HTR-8/SVneo (cell line): Measurements from ENCODE around the gene MYT1.

ENCODE experiments used
- DNase-seq: peaks from one replicate; pipeline ENCODE4 v3.0.0; 2011; ENCODE audit warnings: low spot score, mixed read lengths; ENCODE audit not compliant: insufficient read length
- FAIRE-seq: peaks from 2 replicates; lab custom pipeline; 2011; peaks lifted over from hg19 to GRCh38; lab: Jason Lieb, UNC

Gene MYT1

DNA sequence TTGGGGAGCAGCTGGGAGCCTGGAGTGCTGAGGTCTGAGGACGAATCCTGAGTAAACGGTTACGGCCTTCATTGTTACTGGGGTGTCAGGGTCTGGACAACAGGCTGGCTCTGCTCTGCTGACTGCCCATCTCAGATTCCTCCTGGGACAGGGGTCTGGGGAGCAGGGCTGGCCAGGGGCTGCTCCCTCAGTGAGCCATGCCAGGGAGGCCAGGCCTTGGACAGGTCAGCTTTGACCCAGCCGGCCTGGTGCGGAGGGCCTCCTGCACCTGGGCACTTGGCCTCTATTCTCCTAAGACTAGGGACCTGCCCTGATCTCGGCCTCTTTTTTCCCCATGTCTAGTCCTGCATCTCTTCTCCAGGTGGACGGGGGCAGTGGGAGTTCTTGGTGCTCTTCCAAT lies 44.9 kb downstream of the MYT1 start:
- FAIRE-seq (peak; percentile 33), DNase-seq (no peak)

DNA sequence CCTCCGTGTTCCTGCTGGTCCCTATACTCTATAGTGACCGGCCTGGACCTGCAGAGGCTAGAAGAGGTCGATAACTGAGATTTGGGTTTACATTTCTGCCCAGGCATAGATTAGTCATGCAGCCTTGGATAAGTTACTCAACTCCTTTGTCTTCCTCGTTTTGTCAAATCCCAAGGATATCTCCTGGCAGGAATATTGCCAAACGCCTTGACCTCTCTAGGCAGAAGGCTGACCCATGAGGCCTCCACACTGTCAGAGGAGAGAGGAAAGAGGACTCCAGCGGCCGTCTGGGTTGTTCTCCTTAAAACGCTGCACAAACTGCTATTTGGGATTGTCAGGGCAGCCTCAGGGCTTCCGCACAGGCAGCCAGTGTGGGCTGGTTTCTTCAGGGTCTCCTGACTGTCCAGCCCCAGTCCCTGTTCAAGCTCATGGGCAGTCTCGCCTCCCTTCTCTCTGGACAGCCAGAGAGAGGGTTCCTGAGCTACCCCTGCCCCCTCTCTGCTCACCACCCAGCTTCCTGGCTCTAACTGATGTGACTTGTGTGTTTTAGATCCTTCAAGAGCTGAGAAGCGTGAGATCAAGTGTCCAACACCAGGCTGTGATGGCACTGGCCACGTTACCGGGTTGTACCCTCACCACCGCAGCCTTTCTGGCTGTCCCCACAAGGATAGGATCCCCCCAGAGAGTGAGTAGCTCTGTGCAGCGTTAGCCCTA lies 46.6 kb downstream of the MYT1 start:
- DNase-seq (no peak), FAIRE-seq (peak; percentile 84)

DNA sequence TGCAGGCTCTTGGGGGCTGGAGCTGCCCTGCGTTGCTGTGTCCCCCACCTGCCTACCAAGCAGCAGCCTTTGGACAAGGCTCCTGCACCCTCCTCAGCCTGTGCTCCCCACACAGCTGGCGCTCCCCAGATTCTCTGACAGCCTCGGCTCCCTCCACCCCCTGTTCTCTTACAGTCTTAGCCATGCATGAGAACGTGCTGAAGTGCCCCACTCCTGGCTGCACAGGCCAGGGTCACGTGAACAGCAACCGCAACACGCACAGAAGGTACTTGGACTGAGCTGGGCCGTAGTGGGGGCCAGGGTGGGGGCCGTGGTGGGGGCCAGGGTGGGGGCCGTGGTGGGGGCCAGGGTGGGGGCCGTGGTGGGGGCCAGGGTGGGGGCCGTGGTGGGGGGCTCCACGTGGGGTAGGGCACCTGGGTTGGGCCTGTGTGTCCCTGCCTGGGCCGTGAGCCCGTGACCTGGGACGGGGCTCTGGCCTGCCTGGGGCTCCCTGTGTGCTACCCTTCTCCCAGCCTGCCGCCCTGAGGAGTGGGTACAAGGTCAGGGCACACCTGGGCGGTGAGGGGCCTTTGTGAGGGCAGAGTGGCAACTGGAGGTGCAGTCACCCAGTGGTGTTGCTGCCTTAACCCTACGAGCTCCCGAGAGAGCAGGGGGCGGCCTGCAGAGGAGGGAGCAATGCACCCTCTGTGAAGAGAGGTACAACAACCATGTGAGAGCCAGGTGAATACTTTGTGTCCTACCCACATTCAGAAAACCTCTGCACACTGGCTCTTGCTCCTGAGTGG lies 47.8 kb downstream of the MYT1 start:
- FAIRE-seq, result no peak

DNA sequence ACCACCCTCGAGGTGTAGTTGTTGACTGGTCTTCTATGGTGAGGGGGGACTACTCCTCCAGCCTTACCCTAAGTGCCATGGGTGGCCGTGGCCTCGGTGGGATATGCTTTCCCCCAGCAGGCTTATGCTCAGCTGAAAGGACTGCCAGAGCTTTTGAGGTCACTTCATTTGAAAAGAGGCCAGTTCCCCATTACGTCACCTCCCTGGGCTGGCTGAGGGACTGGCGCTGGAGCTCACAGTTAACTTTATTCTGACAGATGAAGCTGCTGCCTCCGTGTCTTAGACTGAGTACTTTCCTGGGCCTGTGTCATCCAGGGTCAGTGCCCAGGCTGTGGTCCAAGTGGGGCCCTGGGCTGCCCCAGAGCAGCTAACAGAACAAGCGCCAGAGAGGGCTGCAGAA lies 48.5 kb downstream of the MYT1 start:
- DNase-seq (no peak), FAIRE-seq (peak; percentile 13)

More for the DNA sequence above, 47.8 kb downstream of the MYT1 start:
- no peak for DNase-seq

DNA sequence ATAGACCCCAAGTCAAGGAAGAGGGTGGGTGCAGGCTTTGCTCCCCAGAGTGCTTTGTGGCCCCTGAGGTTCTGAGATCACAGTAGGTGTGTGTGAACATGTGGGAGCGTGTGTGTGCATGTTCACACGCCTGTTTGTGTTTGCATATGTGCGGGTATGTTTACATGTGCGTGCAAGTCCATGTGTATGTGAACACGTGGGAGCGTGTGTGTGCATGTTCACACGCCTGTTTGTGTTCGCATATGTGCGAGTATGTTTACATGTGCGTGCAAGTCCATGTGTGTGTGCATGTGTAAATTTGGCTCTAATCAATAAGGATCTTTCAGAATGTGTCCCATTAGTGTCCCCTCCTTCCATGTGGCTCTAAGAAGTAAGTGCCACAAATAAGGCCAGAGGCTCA lies 49.9 kb downstream of the MYT1 start:
- FAIRE-seq (peak; percentile 98), DNase-seq (no peak)

DNA sequence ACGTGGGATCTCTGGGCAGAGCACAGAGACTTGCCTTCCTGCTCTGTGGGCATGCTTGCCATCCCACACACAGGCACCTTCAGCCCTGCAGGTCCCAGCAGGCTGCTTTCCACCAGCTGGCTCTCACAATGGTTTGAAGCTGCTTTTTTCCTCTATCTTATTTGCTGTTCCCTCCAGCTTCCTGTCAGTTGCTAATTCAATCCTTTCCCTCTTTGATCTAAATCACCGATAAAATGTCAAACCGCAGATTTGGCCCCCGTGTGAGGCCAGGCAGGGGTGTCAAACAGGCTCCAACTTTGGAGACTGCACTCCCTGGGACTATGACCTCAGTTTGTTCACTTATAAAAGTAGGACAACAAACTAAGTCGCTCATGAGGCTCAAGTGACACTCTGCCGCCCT lies 50.7 kb downstream of the MYT1 start:
- FAIRE-seq, result no peak
- no peak for DNase-seq

DNA sequence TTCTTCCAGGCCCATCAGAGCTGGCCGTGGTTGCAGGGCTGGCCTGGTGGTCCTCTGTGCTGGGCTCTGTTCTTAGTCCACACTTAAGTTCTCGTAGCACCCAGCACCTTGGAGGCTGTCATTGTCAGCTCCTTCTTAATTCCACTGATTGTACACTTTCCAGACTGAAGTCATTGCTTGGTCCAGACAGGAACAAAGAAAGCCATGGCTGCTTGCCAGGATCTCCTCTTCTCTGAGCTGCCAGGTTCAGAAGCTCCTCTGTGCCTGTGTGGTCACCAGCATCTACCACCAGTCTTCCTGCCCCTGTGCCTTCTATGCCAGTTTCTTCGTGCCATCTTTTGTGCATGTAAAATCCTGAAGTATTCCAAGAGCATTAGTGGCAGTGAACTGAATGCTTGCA lies 51.8 kb downstream of the MYT1 start:
- DNase-seq (no peak), FAIRE-seq (no peak)

DNA sequence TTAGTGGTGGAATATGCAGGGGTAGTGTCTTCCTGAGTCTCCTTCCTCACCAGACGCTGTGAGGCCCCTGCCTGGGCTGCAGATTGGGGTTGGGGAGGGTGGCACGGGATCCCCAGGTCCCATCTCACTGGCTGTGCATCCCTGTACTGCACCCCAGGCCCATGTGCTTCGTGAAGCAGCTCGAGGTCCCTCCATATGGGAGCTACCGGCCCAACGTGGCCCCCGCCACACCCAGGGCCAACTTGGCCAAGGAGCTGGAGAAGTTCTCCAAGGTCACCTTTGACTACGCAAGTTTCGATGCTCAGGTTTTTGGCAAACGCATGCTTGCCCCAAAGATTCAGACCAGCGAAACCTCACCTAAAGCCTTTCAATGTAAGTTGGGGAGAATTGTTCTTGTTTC lies 52.7 kb downstream of the MYT1 start:
- FAIRE-seq (no peak), DNase-seq (no peak)

DNA sequence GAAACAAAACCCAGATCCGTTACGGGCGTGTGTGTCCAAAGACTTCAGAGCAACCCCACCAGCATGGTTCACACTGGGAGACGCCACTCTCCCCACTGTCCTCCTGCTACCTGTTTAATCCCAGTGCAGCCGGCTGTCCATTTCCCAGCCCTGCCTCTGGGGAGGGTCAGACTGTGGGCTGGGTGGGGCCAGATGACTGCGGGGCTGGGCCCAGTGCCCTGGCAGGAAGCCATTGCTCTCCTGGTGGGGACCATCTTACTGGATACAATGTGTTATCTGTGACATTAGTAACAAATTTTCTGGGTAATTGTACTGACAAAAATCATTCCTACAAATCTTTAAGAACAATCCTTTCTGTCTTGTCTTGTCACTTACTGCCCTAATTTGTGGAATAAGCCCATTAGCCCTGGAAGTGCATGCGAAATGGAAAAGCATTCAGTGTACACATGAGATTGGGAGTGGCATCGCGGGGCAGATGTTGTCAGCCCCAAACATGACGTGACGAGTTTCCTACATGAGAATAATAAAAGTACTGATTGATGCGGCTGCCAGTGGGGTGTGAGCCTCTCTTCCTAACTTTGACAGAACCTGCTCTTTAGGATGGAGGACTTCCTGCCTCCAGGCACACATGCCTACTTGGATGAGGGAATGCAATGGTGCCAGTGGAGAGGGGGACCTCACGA lies 53.4 kb downstream of the MYT1 start:
- FAIRE-seq (no peak), DNase-seq (no peak)

DNA sequence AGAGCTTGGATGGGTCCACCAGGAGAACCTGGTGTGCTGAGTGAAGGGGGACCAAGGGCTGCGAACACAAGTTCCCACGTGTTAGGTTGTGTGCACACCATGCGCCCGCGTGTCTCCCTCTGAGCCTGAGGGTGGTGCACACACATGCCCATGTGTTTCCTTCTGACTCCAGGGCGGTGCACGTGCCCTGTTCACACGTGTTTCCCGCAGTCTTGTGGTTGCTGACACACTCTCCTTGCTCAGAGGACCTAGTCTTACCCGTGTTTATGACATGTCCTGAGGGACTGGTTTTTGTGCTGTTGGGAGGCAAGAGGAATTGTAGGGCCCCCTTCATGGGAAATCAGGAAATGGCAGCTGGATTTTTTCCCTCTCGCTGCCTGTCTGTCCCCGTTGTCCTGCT lies 55.0 kb downstream of the MYT1 start:
- FAIRE-seq (peak; percentile 55), DNase-seq (no peak)

DNA sequence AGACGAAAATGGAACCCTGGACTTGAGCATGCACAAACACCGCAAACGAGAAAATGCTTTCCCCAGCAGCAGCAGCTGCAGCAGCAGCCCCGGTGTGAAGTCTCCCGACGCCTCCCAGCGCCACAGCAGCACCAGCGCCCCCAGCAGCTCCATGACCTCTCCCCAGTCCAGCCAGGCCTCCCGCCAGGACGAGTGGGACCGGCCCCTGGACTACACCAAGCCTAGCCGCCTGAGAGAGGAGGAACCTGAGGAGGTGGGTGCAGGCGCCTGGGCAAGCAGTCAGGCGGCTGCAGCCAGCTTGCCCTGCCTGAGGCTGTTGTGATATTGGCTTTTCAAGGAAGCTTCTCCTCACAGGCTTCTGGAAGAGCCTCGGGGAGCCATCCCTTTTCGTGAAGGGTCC lies 55.5 kb downstream of the MYT1 start:
- DNase-seq (no peak), FAIRE-seq (peak; percentile 28)

DNA sequence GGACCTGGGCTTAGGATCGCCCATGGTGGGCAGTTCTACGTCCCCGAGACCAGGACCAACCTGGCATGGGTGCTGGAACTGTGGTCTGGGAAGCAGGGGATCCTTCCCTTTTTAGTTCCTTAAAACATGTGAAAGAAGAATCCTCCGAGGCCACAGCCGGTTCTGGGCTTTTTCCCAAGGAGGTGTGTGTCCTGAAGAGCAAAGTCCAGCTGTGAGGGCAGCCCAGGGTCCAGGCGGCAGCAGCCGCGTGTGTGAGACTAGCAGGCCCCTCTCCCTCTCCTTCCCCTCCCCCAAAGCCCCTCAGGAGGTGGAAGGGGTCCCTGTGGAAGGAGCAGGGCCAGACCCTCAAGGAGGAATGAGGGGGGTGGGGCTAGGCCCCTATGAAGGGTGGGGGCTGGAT lies 56.2 kb downstream of the MYT1 start:
- DNase-seq (no peak), FAIRE-seq (no peak)

DNA sequence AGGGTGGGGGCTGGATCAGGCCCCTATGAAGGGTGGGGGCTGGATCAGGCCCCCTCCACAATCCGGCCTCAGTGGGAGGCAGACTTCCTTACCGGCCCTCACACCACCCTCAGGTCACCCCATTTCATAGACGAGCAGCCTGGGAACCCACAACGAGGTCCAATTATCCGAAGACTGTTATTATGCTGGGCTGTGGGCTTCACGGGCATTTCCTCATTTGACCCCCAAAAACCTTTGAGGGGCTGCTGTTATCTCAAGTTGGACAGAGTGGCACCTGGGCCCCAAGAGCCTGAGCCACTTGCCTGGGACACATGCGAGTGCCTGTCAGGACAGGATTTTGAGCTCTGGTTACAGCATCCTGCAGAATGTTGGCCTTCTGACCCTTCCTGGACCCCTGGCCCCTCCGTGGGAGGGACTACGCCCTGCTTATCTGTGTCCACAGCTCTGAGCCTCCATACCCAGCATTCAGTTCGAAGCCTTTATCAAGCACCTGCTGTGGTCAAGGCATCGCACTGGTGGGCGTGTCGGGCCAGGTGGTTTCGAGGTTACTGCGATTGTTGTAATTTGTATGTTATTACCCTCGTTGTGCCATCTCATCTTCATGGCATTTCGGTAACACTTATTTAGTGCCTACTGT lies 56.8 kb downstream of the MYT1 start:
- peak; percentile 90 for FAIRE-seq
- no peak for DNase-seq

DNA sequence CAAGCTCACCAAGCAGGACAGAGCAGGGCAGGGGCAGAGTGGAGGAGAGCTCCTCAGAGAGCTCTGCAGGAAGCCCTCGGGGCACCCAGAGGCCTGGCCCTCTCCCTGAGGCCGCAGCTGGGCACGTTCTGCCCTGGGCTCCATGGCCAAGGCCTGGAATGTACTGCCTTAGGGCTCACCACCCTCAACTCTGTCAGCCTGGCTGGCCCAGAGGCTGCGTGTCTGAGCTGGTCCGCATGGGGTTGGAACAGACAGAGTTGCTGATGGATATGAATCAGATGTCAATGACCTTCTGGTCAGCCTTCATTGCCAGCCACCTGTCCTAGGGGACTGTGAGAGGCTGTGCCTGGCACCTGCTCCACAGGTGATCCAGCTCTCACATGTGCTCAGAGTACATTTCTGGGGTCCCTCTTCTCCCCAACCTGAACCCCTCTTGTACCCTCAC lies 58.1 kb downstream of the MYT1 start:
- DNase-seq (peak; percentile 87), FAIRE-seq (peak; percentile 98)

DNA sequence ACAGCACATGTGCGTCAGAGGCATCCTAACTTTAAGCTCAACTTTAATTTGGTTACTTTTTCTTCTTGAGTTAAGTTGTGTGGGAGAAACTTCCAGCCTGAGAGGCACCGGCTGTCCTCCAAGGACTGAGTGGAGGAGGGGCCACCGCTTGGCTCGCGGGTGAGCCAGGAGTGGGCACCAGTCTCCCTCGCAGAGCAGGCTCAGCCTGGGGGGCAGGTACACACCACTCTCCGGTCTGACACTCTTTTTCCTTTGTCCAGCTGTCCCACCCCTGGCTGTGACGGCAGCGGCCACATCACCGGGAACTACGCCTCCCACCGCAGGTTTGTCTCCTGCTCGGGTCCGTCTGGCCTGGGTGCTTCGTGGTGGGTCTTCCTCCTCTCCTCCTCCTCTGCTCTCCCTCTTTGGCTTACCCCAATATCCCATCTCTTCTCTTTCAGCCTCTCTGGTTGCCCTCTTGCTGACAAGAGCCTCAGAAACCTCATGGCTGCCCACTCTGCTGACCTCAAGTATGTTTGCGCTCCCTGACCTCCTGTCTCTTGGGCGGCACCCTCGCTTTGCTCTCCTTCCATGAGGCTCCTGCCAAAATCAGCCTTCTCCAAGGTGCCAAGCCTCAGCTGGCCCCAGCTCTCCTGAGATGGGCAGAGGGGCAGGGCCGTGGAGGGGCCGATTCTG lies 58.7 kb downstream of the MYT1 start:
- DNase-seq (no peak), FAIRE-seq (peak; percentile 16)

DNA sequence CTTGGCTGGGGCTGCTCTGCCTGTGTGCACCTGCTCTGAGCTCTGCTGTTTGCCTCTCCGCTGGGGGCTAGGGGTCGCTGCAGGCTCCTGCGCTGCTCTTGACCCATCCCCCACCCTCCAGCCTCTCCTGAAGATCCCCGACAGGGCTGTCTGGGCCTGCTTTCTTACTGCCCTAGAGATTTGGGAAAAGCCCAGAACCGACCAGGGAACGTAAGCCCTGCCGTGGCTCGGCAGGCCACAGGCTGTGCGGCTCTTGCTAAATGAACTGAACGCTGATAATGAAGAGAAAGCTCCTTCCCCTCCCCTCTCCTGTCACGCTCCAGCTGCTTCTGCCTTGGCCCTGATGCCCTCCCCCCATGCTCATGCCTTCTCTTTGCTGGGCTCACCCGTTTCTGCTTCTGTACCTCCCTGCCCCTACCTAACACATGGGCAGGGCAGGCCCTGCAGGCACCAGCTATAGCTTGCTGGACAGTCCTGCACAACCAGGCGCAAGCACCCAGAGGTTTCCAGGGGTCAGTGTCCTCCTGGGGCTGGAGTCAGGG lies 59.3 kb downstream of the MYT1 start:
- FAIRE-seq, result peak; percentile 85
- DNase-seq, result no peak

DNA sequence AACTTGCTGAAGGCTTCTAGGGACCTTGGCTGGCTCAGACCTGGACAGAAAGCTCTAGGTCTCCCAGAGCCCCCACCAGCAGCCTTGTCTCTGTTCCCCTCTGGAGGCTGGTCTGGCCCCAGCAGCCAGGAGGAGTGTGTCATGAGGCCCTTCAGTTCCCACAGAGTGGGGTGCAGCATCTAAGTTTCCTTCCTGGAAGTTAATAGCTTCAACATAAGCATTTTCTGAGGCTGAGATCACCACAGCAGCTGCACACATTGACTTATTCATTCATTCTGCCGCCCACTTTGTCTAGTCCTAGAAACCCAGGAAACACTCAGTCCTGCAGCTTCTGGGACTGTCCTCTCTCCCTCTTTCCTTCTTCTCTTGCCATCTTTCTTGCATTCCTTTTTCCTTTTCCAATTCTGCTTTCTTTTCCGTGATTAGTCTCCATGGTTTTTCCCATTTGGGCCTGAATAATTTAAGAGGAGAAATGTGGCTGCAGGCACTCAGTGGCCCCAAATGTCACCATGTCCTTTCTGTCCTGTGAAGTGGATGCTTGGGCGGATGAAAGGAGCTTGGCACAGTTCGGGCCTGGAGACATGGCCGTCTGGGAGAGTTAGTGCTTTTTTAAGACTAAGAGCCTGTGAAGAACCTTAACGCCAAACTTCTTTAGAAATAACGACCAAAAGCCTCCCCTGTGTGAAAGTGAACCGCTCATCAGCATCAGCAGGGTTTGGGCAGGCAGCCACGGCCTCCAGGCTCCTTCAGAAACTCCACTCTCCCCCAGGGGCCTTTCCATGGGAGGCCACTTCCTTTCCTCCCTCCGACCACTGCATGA lies 60.3 kb downstream of the MYT1 start:
- FAIRE-seq (peak; percentile 97), DNase-seq (peak; percentile 99)

DNA sequence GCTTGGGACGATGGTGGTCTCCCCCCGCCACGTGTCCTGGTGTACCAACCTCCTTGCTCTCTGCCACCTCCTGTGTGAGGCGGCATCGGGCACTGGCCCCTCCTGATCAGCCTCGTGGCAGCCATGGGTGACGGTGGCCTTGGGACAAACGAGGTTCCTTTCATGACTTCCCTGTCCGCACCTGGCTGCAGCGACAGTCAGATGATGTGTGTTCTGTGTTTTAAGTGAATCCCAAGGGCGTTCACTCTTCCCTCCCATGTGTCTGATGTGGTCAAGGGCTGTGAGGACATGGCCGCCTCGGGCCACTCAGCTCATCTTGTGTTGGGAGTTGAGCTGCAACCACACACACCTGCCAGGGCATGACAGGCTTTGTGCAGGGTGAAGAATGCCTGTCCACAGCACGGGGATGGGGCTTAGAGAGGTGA lies 60.9 kb downstream of the MYT1 start:
- no peak for DNase-seq
- FAIRE-seq, result peak; percentile 96
